Measurements from ENCODE around the gene GLDC. TPM values are rescaled to one million over a fixed set of nuclear protein-coding genes. Genes with fewer than 3 reads are reported as not detected.
"Not testable (repeated sequence)": the region's sequence is repeated elsewhere in the genome, so short reads cannot be mapped to it uniquely, and the experiment has no call there.

Gene GLDC
- total RNA-seq, 3 donors from 2014 or later, result 0.38 to 0.63 (median 0.58) TPM

- DNase-seq (no peak), ATAC-seq (no peak)
- Histone ChIP-seq H3K4me3 (no peak overlapping the region), H3K4me1 (ENCODE audit: low read depth) (no peaks in the 10 kb centered on the region), H3K9me3 (no peaks in the 10 kb centered on the region), H3K36me3 (ENCODE audit: low read depth) (no peaks in the 10 kb centered on the region)
- TF ChIP-seq, protein P1, sequence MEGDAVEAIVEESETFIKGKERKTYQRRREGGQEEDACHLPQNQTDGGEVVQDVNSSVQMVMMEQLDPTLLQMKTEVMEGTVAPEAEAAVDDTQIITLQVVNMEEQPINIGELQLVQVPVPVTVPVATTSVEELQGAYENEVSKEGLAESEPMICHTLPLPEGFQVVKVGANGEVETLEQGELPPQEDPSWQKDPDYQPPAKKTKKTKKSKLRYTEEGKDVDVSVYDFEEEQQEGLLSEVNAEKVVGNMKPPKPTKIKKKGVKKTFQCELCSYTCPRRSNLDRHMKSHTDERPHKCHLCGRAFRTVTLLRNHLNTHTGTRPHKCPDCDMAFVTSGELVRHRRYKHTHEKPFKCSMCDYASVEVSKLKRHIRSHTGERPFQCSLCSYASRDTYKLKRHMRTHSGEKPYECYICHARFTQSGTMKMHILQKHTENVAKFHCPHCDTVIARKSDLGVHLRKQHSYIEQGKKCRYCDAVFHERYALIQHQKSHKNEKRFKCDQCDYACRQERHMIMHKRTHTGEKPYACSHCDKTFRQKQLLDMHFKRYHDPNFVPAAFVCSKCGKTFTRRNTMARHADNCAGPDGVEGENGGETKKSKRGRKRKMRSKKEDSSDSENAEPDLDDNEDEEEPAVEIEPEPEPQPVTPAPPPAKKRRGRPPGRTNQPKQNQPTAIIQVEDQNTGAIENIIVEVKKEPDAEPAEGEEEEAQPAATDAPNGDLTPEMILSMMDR (IDR thresholded peaks at IDR 0.05), result no peak
- intact Hi-C loops (cut with DNase I, micrococcal nuclease), result no loop called here
These were observed 96.3 kb downstream of the GLDC start for GRCh38 chr9:6549106-6549800.

DNA sequence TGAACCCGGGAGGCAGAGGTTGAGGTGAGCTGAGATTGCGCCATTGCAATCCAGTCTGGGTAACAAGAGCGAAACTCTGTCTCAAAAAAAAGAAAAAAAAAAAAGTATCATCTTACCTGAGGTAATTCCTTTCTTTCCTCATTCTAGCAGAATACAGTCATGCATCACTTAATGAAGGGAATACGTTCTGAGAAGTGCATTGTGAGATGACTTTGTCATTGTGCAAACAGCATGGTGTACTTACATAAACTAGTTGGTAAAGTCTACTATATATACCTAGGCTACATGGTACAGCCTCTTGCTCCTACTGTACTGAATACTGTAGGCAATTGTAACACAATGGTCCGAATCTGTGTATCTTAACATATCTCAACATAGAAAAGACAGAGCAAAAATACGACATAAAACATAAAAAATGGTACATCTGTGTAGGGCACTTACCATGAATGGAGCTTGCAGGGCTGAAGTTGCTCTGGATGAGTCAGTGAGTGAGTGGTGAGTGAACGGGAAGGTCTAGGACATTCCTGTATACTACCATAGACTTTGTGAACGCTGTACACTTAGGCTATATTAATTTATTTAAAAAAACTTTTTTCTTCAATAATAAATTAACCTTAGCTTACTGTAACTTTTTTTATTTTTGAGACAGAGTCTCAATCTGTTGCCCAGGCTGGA is 100.4 kb downstream of the GLDC start:
- no peaks in the 10 kb centered on the region for H3K9me3 ChIP-seq
- TF ChIP-seq, protein P1 (IDR thresholded peaks at IDR 0.05), result no peak
- intact Hi-C loops (cut with DNase I, micrococcal nuclease), result no loop called here
- ATAC-seq (no peak), DNase-seq (no peak)
- H3K4me1 ChIP-seq (ENCODE audit: low read depth), result no peaks in the 10 kb centered on the region
- no peaks in the 10 kb centered on the region for H3K36me3 ChIP-seq (ENCODE audit: low read depth)
- no peak overlapping the region for H3K4me3 ChIP-seq

DNA sequence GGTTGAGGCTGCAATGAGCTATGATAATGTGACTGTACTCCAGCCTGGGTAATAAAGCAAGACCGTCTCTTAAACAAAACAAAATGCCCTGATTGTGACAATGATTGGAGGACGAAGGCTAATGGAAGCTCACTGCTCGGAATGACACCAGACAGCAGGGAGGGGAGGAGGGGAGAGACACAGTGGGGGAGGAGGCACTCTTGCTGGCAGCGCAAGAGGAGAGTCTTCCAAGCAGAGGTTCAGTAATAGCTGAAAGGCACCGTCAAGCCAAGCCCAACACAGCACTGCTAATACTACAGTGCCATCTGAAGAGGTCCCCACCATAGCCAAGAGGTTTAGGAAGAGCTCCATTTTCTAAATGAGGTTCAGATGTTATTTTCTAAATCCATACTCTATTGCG is 102.3 kb downstream of the GLDC start:
- Histone ChIP-seq H3K9me3 (no peaks in the 10 kb centered on the region), H3K4me3 (no peak overlapping the region), H3K36me3 (ENCODE audit: low read depth) (no peaks in the 10 kb centered on the region), H3K4me1 (ENCODE audit: low read depth) (no peaks in the 10 kb centered on the region)
- intact Hi-C loops (cut with DNase I, micrococcal nuclease), result no loop called here
- TF ChIP-seq, protein P1 (IDR thresholded peaks at IDR 0.05), result no peak
- ATAC-seq, result no peak
- no peak for DNase-seq

- intact Hi-C loops (cut with DNase I, micrococcal nuclease); DNase-seq; H3K9me3 ChIP-seq; H3K4me1 ChIP-seq (ENCODE audit: low read depth); H3K4me3 ChIP-seq; H3K36me3 ChIP-seq (ENCODE audit: low read depth); ATAC-seq: not testable (repeated sequence)
These were observed 102.9 kb downstream of the GLDC start for GRCh38 chr9:6542617-6543016.

DNA sequence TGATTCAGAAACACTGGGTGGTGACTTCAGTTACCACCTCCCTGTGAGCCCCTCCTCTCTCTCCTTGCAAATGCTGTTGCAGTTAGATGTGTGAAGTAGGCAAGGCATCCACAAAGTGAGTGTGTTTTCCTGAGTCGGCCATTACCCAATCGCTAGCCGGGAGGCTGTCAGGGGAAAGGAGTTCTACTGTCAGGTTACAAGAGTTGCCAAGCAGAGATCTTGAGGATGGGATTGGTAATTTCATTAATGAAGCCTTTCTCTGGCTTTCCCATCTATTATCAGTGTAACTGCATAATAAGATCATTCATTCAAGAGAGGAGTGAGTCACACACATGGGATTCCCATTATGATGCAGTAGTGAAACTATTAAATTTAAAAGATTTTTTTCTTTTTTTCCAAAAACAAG is 106.9 kb downstream of the GLDC start:
- ATAC-seq, result no peak
- no peak overlapping the region for H3K4me3 ChIP-seq
- TF ChIP-seq, protein P1 (IDR thresholded peaks at IDR 0.05), result no peak
- H3K36me3 ChIP-seq (ENCODE audit: low read depth), result no peaks in the 10 kb centered on the region
- no peak for DNase-seq
- no peaks in the 10 kb centered on the region for H3K9me3 ChIP-seq
- intact Hi-C loops (cut with DNase I, micrococcal nuclease), result no loop called here
- no peaks in the 10 kb centered on the region for H3K4me1 ChIP-seq (ENCODE audit: low read depth)

- intact Hi-C loops (cut with DNase I, micrococcal nuclease), result no loop called here
- H3K4me1 ChIP-seq (ENCODE audit: low read depth), result no peaks in the 10 kb centered on the region
- no peaks in the 10 kb centered on the region for H3K36me3 ChIP-seq (ENCODE audit: low read depth)
- DNase-seq (no peak), ATAC-seq (no peak)
- TF ChIP-seq, protein P1 (IDR thresholded peaks at IDR 0.05), result no peak
- H3K9me3 ChIP-seq, result no peaks in the 10 kb centered on the region
- no peak overlapping the region for H3K4me3 ChIP-seq
These were observed 109.9 kb downstream of the GLDC start for GRCh38 chr9:6535594-6535993.

All from mucosa of descending colon (tissue), 3 donors.